B cell (primary cell): ENCODE results near the gene C15orf39. TPM values are rescaled to one million over a fixed set of nuclear protein-coding genes. Genes with fewer than 3 reads are reported as not detected.

Experiments
- ATAC-seq: fragments of 200-7000 bp; cut with Tn5 transposase; one replicate; pipeline ENCODE4 v1.10.0; 2021; ENCODE audit warnings: low read depth, mild to moderate bottlenecking, moderate number of reproducible peaks, moderate library complexity
- CTCF ChIA-PET: fragments of 350-600 bp; sonication (Branson Sonifier 250); formaldehyde crosslinking; loops from one replicate; lab custom pipeline; 2021; ENCODE audit warnings: antibody characterized with exemption, inconsistent platforms; lab: Charles Lee
- POLR2A ChIA-PET: fragments of 350-600 bp; sonication (Branson Sonifier 250); formaldehyde crosslinking; loops from one replicate; lab custom pipeline; 2021; ENCODE audit warnings: antibody characterized with exemption; lab: Charles Lee
- DNase-seq: peaks from one replicate; pipeline ENCODE4 v3.0.0; 2013
- H2AFZ ChIP-seq: 2 replicates; pipeline ENCODE4 v1.6.1; 2012; ENCODE audit warnings: mild to moderate bottlenecking, low read depth, low read length; ENCODE audit not compliant: insufficient read depth, poor library complexity, severe bottlenecking
- H3K27ac ChIP-seq, 2 donors: 1 replicate in 1 of 2; 2 replicates in 1 of 2; pipeline ENCODE4 v1.5.1; 2012 to 2013; ENCODE audit warnings: low read length in 2 of 2, mild to moderate bottlenecking in 2 of 2, moderate library complexity in 1 of 2
- H3K27me3 ChIP-seq, 4 experiments: fragments of 200-600 bp in 1 of 4; sonication (generic) in 1 of 4; replicated peaks in 1 of 4; 1 replicate in 2 of 4; 2 replicates in 2 of 4; pipeline versions ENCODE4 v1.6.1 to v1.7.0; 2013 to 2016; ENCODE audit warnings: low read length in 3 of 4, mild to moderate bottlenecking in 2 of 4, mixed read lengths in 1 of 4, moderate library complexity in 1 of 4; ENCODE audit not compliant: insufficient read depth in 4 of 4, control insufficient read depth in 3 of 4; ENCODE audit errors: control extremely low read depth in 1 of 4
- H3K36me3 ChIP-seq, 2 experiments: replicated peaks in 1 of 2; 1 replicate in 1 of 2; 2 replicates in 1 of 2; pipeline versions ENCODE4 v1.6.1 to v1.7.1; 2013; ENCODE audit warnings: low read length in 1 of 2; ENCODE audit not compliant: insufficient read depth in 2 of 2, control insufficient read depth in 1 of 2; ENCODE audit errors: control extremely low read depth in 1 of 2, extremely low read depth in 1 of 2
- H3K4me1 ChIP-seq, 2 donors: fragments of 200-600 bp in 1 of 2; sonication (generic) in 1 of 2; 1 replicate in 1 of 2; 2 replicates in 1 of 2; pipeline versions ENCODE4 v1.5.1 to v1.6.1; 2013 to 2017; ENCODE audit warnings: low read length in 2 of 2; ENCODE audit not compliant: control insufficient read depth in 2 of 2, insufficient read depth in 2 of 2
- H3K4me2 ChIP-seq: replicated peaks from 2 replicates; pipeline ENCODE3; 2012; ENCODE audit warnings: mild to moderate bottlenecking, low read depth, low read length; ENCODE audit not compliant: poor library complexity, severe bottlenecking
- H3K4me3 ChIP-seq, 5 experiments: fragments of 200-600 bp in 1 of 5; sonication (generic) in 1 of 5; 1 replicate in 3 of 5; 2 replicates in 2 of 5; pipeline versions ENCODE4 v1.5.1 to v1.7.0; 2011 to 2016; ENCODE audit warnings: low read length in 4 of 5, mild to moderate bottlenecking in 4 of 5, low read depth in 2 of 5, control low read depth in 1 of 5, moderate library complexity in 1 of 5; ENCODE audit not compliant: insufficient read depth in 1 of 5; ENCODE audit errors: control extremely low read depth in 1 of 5, extremely low read depth in 1 of 5
- H3K79me2 ChIP-seq: fragments of 200-600 bp; sonication (generic); one replicate; pipeline ENCODE4 v1.6.0; 2016; ENCODE audit warnings: low read length; ENCODE audit not compliant: control insufficient read depth, insufficient read depth
- H3K9ac ChIP-seq: fragments of 200-600 bp; sonication (generic); 2 replicates; pipeline ENCODE4 v1.6.1; 2017; ENCODE audit warnings: mild to moderate bottlenecking, low read length, moderate library complexity
- H3K9me3 ChIP-seq, 3 donors: one replicate each; pipeline versions ENCODE4 v1.6.1 to v1.7.1; 2013; ENCODE audit warnings: low read length in 2 of 3; ENCODE audit not compliant: control insufficient read depth in 2 of 3, insufficient read depth in 1 of 3; ENCODE audit errors: control extremely low read depth in 1 of 3
- H4K20me1 ChIP-seq: 2 replicates; pipeline ENCODE4 v1.6.0; 2012; ENCODE audit warnings: mild to moderate bottlenecking, low read length; ENCODE audit not compliant: insufficient read depth, control insufficient read depth, poor library complexity, severe bottlenecking
- H3K27ac Mint-ChIP-seq: one replicate; pipeline ENCODE4 v1.8.0; 2021; ENCODE audit warnings: mixed read lengths
- H3K27me3 Mint-ChIP-seq: one replicate; pipeline ENCODE4 v1.8.0; 2021; ENCODE audit warnings: mixed read lengths
- H3K4me1 Mint-ChIP-seq: one replicate; pipeline ENCODE4 v1.8.0; 2021; ENCODE audit warnings: mixed read lengths
- H3K4me3 Mint-ChIP-seq: one replicate; pipeline ENCODE4 v1.8.0; 2021; ENCODE audit warnings: mixed read lengths
- H3K9me3 Mint-ChIP-seq: one replicate; pipeline ENCODE4 v1.8.0; 2022; ENCODE audit warnings: mixed read lengths; ENCODE audit not compliant: insufficient read depth
- CTCF ChIP-seq: fragments of 200-600 bp; IDR thresholded peaks from one replicate; pipeline ENCODE4 v1.8.0; 2022; ENCODE audit warnings: antibody characterized with exemption, mild to moderate bottlenecking
- EZH2 ChIP-seq: IDR thresholded peaks from 2 replicates; pipeline ENCODE4 v1.6.1; 2012; ENCODE audit warnings: borderline replicate concordance, low read depth, mild to moderate bottlenecking, moderate library complexity, low read length; ENCODE audit not compliant: insufficient read depth, poor library complexity, severe bottlenecking
- WGBS: methylation state at CpG from one replicate; pipeline ENCODE4 v1.1.5; 2013; ENCODE audit warnings: missing lambda C conversion rate; ENCODE audit not compliant: insufficient coverage; 5-methylcytosine and 5-hydroxymethylcytosine counted together
- intact Hi-C: fragments of 100-400 bp; cut with micrococcal nuclease; formaldehyde crosslinking; loops from one replicate; pipeline ENCODE4 v1.10.0; 2022
- polyA plus RNA-seq: library from polyadenylated mRNA; depleted of rRNA; stranded (reverse); fragments of >200 nt; gene quantifications from 2 replicates; pipeline ENCODE4 v1.2.3, GENCODE V29; 2012
- total RNA-seq, 2 donors: library from RNA; stranded (reverse); fragments of 120-200 nt in 1 of 2; gene quantifications; 1 replicate in 1 of 2; 2 replicates in 1 of 2; pipeline versions ENCODE4 v1.2.3 to v1.2.4, GENCODE V29; 2013 to 2022

Gene C15orf39
- total and polyA plus RNA-seq, 2 donors (not counting 1 experiment from before 2014, with no cell fraction given): 12.4 to 72.7 TPM

GRCh38 chr15:75161106-75161916 lies 40.4 kb upstream of the C15orf39 start:
- CTCF ChIA-PET: no interaction called here
- H3K4me3 Mint-ChIP-seq: no peak overlapping the region

More at GRCh38 chr15:75161106-75161916, 40.4 kb upstream of the C15orf39 start:
- 100% methylated on average over 1 of the region's 5 CpGs for WGBS
- no peak overlapping the region for H3K27ac ChIP-seq
- intact Hi-C loops: no loop called here
- H4K20me1 ChIP-seq: no peaks in the 10 kb centered on the region
- no peak overlapping the region for H3K4me3 ChIP-seq
- Mint-ChIP-seq H3K27me3 (no peaks in the 10 kb centered on the region), H3K4me1 (peaks cover 7% of the 10 kb centered on the region), H3K27ac (no peak overlapping the region), H3K9me3 (peaks cover 5% of the 10 kb centered on the region)
- DNase-seq: no peak
- H3K9ac ChIP-seq: no peak overlapping the region
- no peak for ATAC-seq
- no peak overlapping the region for H2AFZ ChIP-seq
- TF ChIP-seq EZH2: no peak
- TF ChIP-seq CTCF: no peak
- POLR2A ChIA-PET: no interaction called here
- peaks cover 5 to 10% of the 10 kb centered on the region in 2 donors for H3K4me1 ChIP-seq
- no peak overlapping the region for H3K4me2 ChIP-seq
- H3K9me3 ChIP-seq: peaks cover 0 to 5% (median 0%) of the 10 kb centered on the region in 3 donors
- H3K36me3 ChIP-seq: no peaks in the 10 kb centered on the region
- no peaks in the 10 kb centered on the region for H3K79me2 ChIP-seq
- no peaks in the 10 kb centered on the region for H3K27me3 ChIP-seq
